ENCODE results near the gene KCNAB1.

- no peak for TF ChIP-seq CTCF (IDR thresholded peaks at IDR 0.05)
- TF ChIP-seq POLR2A (IDR thresholded peaks at IDR 0.05): no peak
Observed at GRCh38 chr3:156093964-156094363, 26.4 kb upstream of the KCNAB1 start.
